ENCODE measurements around the gene GABPB2.

GRCh38 chr1:151133018-151133806 is 62.7 kb downstream of the GABPB2 start:
- TF ChIP-seq CTCF (IDR thresholded peaks at IDR 0.05) (no peak), REST (IDR thresholded peaks at IDR 0.05; ENCODE audit: insufficient read depth in 1 of 2, low read depth in 2 of 2, low read length in 1 of 2) (no peak)

Data from Panc1 (cell line).